ENCODE measurements around the gene ENOX1.

GRCh38 chr13:43205416-43205815 lies 581.4 kb downstream of the ENOX1 start:
- TF ChIP-seq BHLHE40 (IDR thresholded peaks at IDR 0.05; ENCODE audit: low read depth, low read length), result no peak
- no peak for TF ChIP-seq POLR2A (IDR thresholded peaks at IDR 0.05; ENCODE audit: low read length)
- TF ChIP-seq KDM1A (IDR thresholded peaks at IDR 0.05; ENCODE audit: low read depth), result no peak
- no peak for TF ChIP-seq MAFK (IDR thresholded peaks at IDR 0.05; ENCODE audit: partially characterized antibody)
